ENCODE measurements around the gene ACSF3.

ACSF3 gene

DNA sequence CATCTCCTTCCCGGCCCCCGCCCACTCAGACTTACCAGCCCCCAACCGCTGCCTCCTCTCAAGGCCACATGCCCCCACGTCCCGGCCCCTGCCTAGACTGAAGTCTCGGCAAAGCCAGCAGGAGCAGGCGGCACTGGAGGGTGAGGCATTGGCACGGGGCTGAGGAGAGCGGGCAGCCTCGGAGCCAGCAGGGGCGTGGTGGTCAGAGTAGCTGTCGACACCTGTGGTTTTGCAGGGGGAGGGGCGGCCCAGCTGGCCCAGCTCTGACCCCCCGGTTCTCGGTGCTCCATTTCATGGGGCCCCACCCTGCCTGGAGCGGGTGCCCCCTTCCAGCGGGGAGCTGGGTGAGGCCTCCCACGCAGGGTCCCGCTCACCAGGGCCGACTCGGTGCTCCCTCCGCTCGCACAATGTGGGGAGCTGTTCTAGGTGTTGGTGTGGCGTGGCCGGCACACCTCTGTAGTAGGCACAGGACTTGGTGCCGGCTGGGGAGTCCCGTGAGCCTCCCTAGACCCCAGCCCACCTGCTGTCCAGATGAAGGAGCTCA lies 82.6 kb downstream of the ACSF3 start:
- Histone ChIP-seq H3K36me3 (no peaks in the 10 kb centered on the region), H3K27ac (no peak overlapping the region), H3K4me1 (peaks cover 0 to 11% (median 7%) of the 10 kb centered on the region in 4 donors), H3K4me3 (no peak overlapping the region), H3K27me3 (peaks cover 0 to 93% of the 10 kb centered on the region in 2 donors), H3K9me3 (no peaks in the 10 kb centered on the region)
- no peak for DNase-seq
- TF ChIP-seq, protein P1, sequence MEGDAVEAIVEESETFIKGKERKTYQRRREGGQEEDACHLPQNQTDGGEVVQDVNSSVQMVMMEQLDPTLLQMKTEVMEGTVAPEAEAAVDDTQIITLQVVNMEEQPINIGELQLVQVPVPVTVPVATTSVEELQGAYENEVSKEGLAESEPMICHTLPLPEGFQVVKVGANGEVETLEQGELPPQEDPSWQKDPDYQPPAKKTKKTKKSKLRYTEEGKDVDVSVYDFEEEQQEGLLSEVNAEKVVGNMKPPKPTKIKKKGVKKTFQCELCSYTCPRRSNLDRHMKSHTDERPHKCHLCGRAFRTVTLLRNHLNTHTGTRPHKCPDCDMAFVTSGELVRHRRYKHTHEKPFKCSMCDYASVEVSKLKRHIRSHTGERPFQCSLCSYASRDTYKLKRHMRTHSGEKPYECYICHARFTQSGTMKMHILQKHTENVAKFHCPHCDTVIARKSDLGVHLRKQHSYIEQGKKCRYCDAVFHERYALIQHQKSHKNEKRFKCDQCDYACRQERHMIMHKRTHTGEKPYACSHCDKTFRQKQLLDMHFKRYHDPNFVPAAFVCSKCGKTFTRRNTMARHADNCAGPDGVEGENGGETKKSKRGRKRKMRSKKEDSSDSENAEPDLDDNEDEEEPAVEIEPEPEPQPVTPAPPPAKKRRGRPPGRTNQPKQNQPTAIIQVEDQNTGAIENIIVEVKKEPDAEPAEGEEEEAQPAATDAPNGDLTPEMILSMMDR (IDR thresholded peaks at IDR 0.05), result no peak
- intact Hi-C loops (cut with DNase I; ENCODE audit: low total_unique reads), result no loop called here

DNA sequence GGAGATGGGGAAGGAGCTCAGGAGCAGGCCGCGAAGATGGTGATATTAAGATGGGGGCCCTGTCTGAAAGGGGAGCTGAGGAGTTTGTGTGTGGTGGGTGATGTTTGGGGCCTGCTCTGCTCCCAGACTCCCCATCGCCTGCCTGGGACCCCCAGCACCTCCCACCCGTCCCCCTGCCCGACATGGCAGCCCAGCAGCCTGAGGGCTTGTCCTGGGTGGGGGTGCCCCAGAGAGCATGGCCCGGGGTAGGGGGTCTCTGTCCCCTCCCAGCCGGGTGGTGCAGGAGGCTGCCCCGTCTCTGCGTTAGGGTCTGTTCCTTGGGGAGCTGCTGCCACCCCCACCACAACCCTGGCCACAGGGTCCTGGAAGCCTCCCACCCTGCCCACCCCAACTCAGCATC lies 83.1 kb downstream of the ACSF3 start:
- Histone ChIP-seq H3K4me1 (peaks cover 0 to 6% (median 2%) of the 10 kb centered on the region in 4 donors), H3K27me3 (peaks cover 0 to 91% of the 10 kb centered on the region in 2 donors), H3K36me3 (no peaks in the 10 kb centered on the region), H3K4me3 (no peak overlapping the region), H3K27ac (no peak overlapping the region), H3K9me3 (no peaks in the 10 kb centered on the region)
- DNase-seq, result no peak
- TF ChIP-seq, protein P1 (IDR thresholded peaks at IDR 0.05), result no peak
- intact Hi-C loops (cut with DNase I; ENCODE audit: low total_unique reads), result no loop called here

DNA sequence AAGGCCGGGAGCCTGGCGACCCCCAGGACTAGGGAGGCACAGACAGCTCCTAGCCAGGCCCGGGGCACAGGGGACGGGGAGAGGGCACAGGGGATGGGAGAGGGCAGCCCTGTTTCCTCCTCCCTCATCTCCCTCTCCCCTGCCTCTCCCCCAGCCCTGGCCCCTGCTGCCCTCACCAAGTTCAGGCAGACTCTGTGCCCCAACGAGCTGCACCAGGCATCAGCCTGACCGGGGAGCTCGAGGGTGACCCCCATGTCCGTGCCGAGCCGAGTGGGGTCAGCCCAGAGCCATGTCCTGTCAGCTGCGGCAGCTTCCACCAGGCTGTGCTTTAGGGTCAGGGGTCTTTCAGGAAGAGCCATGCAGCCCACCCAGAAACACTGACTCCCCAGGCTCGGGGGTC lies 83.8 kb downstream of the ACSF3 start:
- Histone ChIP-seq H3K27me3 (peaks cover 0 to 84% of the 10 kb centered on the region in 2 donors), H3K4me3 (no peak overlapping the region), H3K36me3 (no peaks in the 10 kb centered on the region), H3K27ac (no peak overlapping the region), H3K4me1 (no peaks in the 10 kb centered on the region), H3K9me3 (no peaks in the 10 kb centered on the region)
- intact Hi-C loops (cut with DNase I; ENCODE audit: low total_unique reads), result no loop called here
- no peak for DNase-seq
- TF ChIP-seq, protein P1 (IDR thresholded peaks at IDR 0.05), result no peak

DNA sequence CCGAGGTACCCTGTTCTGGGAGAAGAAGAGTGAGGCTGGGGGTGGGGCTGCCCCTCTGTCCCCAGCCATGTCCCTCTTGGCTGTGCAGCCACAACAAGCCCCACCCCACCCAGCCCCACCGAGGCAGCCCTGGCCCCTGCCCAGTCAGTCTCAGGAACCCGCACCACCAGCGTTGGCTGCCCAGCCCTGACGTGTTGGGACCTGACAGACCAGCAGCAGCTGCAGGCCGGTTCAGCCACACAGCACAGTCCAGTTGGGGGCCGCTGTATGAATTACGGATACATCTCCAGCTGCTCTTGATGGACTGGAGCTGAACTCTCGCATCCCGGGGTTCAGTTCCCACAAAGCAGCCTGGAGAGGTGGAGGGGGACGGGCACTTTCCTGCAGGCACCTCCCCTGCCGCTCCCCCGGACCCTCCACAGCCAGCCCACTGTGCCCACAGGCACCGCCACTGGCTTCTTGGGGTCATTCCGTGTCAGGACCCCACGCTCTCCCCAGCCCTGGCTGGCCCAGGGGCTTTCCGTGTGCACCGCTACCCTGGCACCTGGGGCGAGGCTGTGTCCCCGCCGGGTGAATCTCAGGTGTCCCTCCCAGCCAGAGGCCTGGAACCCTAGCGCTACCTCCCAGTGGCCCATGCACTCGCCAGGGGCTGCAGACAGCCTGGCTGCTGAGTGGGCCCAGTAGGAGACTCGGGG lies 84.9 kb downstream of the ACSF3 start:
- H3K27me3 ChIP-seq, result peaks cover 0 to 83% of the 10 kb centered on the region in 2 donors

DNA sequence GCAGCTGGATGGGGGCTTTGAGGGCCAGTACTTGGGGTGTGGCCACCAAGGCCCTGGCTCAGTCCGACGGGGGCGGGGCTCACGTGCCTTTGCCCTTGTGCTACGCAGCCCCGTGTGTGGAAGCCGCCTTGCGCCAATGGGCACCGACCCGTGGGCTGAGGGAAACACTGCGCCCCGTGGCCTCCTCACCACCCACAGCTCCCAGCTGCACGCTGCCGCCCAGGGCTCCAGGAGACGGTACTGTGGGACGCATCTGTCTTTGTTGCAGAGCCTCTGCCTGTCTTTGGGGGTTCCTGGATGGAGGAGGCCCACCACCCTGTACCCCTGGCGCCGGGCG lies 85.5 kb downstream of the ACSF3 start:
- H3K9me3 ChIP-seq, result no peaks in the 10 kb centered on the region
- DNase-seq, result no peak
- H3K27me3 ChIP-seq, result peaks cover 0 to 83% of the 10 kb centered on the region in 2 donors
- TF ChIP-seq, protein P1 (IDR thresholded peaks at IDR 0.05), result no peak
- no peaks in the 10 kb centered on the region for H3K36me3 ChIP-seq
- H3K27ac ChIP-seq, result no peak overlapping the region
- intact Hi-C loops (cut with DNase I; ENCODE audit: low total_unique reads), result no loop called here
- H3K4me3 ChIP-seq, result no peak overlapping the region
- H3K4me1 ChIP-seq, result no peaks in the 10 kb centered on the region

More for the DNA sequence above, 84.9 kb downstream of the ACSF3 start:
- H3K4me1 ChIP-seq, result no peaks in the 10 kb centered on the region
- intact Hi-C loops (cut with DNase I; ENCODE audit: low total_unique reads), result no loop called here
- no peaks in the 10 kb centered on the region for H3K36me3 ChIP-seq
- no peak overlapping the region for H3K4me3 ChIP-seq
- no peaks in the 10 kb centered on the region for H3K9me3 ChIP-seq
- no peak overlapping the region for H3K27ac ChIP-seq
- no peak for DNase-seq
- TF ChIP-seq, protein P1 (IDR thresholded peaks at IDR 0.05), result no peak

All from tibial artery (tissue), 4 donors.